GM12801 (cell line): ENCODE data around the gene ECE1.

Experiments used
- CTCF ChIP-seq: IDR thresholded peaks from one replicate; pipeline ENCODE4 v1.5.1; 2011; ENCODE audit warnings: control low read depth; ENCODE audit not compliant: insufficient read length; ENCODE audit errors: extremely low read depth

Gene ECE1

DNA sequence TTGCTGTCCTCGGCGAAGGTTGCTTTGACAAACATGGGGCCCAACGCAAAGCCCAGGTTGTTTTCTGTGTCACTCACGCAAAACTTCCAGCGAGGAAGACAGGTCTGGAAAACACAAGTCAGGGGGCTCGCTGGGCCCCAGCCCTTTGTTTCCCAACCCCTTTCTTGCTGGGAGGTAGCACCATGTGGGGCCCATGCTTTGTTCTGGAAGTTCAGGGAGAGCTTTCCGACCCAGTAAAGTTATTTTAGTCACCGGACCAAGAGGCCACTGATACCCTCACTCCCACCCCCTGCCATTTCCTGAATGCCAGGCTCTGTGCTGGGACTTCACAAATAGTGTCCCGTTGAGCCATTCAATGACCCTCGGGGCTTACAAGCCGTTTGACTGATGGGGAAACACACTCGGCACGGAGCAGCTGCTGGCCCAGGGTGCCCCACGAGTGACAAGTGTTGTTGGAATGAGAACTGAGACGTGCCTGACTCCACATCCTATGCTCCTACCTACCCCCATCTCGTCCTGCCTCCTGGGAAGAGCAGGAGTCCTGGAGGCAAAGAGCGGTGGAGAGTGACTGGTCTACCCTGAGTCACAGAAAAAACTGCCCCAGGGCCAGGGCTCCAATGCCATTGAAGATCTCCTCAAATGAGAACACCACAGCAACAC is 52.0 kb downstream of the ECE1 start:
- no peak for TF ChIP-seq CTCF

DNA sequence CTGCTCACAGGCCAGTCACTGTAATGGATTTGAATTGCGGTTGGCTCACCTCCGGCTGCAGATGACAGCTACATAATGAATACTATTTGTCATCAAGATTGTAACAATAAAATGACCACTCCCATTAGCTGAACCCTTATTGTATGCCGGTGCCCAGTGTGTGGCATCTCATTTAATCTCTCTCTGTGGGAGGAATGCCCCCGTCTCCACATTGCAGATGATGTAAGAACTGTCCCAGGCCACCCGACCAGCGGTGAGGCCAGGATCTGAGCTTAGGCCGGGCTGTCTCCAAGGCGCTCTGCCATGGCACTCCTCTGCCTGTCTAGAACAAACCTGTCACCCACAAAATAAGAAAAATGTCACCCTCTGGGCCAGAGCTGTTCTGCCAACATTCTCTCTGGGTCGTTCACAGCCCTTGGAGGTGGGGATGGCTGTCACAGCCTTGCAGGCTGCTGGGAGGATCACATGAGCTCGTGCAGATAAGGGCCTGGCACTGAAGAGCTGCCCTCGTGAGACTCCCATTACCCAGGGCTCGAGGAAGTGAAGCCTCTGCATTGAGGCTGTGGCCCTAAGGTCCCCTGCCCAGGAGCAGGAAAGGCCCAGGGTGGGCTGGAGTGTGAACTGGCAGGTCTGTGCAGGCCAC is 52.7 kb downstream of the ECE1 start:
- no peak for TF ChIP-seq CTCF

- TF ChIP-seq CTCF = no peak
These were observed 54.1 kb downstream of the ECE1 start for GRCh38 chr1:21236178-21236577.

GRCh38 chr1:21234779-21235178 is 55.5 kb downstream of the ECE1 start:
- TF ChIP-seq CTCF = no peak

GRCh38 chr1:21233490-21233889 is 56.8 kb downstream of the ECE1 start:
- TF ChIP-seq CTCF = no peak

- no peak for TF ChIP-seq CTCF
These were observed 58.2 kb downstream of the ECE1 start for GRCh38 chr1:21232044-21232443.

DNA sequence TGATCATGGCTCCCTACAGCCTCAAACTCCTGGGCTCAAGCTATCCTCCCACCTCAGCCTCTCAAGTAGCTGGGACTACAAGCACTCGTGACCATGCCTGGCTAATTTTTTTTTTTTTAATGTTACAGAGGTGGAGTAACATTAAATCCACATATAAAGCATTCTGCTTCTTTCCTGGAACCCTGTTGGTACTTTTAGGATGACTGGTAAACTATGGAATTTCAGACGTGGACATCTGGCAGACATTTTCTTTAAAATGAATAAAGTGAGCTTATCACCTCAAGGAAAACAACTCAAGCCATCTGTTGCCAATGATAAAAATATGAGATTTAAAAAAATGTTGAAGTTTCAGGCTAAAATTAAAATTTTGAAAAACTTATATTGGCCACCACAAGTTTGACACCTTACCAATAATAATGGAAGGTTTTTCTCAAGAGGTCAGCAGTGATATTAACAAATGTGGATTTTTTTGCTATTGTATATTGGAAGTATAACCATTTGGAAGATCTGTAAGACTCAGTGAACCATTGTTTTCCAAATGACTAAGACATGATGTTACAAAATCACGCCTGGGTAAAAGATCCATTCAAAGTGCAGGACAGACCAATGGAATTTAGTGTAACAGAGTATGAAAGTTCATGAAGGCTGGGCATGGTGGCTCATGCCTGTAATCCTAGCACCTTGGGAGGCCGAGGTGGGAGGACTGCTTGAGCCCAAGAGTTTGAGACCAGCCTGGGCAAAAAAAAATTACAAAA is 60.8 kb downstream of the ECE1 start:
- no peak for TF ChIP-seq CTCF
